NCI-H1417 (cell line): ENCODE data around the gene DIPK1C.
A peak's percentile ranks its signal among the peaks of the same experiment; 100 is the strongest.
"Not testable (repeated sequence)": the region's sequence is repeated elsewhere in the genome, so short reads cannot be mapped to it uniquely, and the experiment has no call there.

Source experiments
- DNase-seq, 3 experiments: peaks; one replicate each; lab custom pipeline; 2025; lab: John Stamatoyannopoulos, UW

Gene DIPK1C

DNA sequence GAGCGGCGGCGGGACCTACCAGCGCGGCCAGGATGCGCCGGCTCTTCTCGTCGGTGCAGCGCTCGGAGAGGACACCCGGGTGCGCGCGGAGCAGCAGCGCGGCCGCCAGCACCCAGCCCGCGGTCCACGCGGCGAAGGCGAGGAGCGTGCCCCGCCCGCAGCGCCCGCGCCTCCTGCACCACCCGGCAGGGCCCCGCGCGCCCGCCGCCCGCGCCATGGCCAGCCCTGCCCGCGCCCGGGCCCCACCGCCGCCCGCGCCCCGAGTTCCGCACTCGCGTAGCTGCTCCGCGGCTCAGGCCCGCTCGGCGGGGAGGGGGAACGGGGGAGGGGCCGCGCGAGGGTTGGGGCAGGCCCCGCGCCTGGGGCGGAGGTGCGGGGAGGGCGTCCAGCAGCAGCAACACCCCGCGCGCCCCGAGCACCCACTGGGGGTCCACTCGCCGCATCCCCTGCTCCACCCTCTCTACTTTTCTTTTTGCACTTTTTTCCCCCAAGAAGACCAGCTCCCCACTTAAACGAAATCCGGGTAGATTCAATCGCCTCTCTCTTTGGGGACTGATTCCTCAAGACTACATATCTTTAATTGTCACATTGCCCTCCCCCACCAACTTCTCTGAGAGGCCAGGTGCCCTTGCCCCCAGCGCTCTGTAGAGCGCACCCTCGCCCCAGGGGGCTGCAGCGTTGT lies at the start of gene DIPK1C:
TSS of gene DIPK1C (minus strand) at position 266 of the 682 bp plus-strand sequence. CDS start at position 217, 49 bp downstream.
- DNase-seq: peak in 2 of 3 experiments; percentile 43 to 62

DNA sequence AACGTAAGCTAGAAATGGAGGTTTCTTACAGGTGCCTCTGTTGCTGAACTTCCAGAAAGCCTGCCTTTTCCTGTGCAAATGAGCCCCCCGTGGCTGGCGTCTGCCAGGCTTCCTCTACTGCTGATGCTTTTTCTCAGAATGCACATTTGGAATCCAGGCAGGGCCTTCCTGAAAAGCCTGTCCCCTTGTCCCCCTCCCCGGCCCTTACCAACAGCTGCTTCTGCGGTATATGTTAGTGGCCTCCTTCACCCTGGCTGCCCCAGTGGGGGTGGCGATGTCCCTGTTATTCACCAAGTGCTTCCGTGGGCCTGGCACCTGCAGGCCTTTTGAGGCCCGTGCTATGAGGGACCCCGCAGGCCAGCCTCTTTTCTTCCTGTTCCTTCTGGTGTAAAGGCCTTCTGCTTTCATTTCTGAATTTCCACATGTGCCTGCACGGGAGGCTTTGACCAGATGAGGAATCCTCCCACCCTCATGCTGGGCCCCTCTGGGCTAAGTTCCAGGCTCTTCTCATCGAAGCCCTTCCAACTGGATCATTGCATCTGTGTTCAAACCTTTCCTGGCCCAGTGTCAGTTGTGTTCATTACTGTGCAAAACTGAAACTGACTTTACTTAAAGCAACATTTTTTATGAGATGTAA lies 49.5 kb upstream of the DIPK1C start:
- no peak for DNase-seq

DNA sequence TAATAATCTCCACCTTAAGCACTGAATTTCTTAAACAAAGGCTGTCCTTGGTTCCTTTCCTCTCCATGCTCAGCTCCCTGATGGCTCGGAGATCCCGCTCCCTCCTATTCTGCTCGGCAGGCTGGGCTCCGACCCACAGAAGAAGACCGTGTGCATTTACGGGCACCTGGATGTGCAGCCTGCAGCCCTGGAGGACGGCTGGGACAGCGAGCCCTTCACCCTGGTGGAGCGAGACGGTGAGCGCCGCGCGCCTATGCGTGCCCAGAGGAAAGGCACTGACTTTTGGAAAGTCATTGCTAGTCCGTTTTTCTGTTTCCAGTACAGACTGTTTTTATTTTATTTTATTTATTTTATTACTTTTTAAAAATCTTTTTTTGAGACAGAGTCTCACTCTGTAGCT lies 48.7 kb upstream of the DIPK1C start:
- DNase-seq: no peak

DNA sequence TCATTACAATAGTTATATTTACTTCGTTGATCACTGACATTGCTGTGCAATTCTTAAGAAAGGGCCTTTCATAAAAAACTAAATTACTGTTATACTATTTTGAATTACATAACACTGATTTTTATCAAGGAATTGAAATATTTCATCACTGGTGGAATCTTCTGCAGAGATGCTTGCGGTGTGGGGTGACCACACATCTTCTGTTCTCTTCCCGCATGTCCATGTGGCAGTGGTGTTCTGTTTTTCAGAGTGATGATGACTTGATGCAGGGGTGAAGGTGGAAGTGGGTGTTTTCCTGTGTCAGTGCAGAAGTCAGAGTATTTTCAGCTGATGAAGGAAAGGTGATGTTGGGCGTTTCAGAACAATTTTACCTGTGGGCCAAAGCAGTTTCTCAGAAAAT lies 46.0 kb upstream of the DIPK1C start:
- no peak for DNase-seq

DNA sequence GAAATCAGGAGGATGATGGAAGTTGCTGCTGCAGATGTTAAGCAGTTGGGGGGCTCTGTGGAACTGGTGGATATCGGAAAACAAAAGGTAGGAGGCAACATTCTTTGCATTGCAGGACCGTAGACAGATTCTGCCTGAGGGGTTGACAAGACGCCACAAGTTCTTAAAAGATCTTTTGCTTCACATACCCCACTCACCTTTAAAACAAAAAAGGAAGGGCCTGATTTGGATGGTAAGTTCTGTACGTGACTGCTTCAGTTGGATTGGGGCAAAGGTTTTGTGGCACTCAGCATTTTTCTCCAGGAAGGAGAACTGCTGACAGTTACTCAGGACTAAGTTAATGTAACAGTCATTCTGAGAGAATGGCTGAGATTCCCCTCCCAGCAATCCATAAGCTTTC lies 44.3 kb upstream of the DIPK1C start:
- no peak for DNase-seq

DNA sequence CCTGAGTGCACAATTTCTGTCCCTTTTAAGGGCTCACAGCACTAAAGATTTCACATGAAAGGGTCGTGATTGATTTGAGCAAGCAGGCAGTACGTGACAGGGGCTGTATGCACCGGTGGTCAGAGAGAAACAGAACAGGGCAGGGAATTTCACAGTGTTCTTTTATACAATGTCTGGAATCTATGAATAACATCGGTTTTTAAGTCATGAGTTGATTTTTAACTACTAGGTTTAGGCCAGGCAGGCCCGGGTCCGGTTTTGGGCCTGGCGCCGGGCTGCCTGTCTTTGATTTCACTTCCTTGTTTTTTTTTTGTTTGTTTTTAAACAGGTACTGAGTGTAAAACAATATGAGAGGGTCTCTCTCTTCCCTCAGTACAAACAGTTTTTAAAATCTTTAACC lies 43.7 kb upstream of the DIPK1C start:
- DNase-seq: not testable (repeated sequence)

DNA sequence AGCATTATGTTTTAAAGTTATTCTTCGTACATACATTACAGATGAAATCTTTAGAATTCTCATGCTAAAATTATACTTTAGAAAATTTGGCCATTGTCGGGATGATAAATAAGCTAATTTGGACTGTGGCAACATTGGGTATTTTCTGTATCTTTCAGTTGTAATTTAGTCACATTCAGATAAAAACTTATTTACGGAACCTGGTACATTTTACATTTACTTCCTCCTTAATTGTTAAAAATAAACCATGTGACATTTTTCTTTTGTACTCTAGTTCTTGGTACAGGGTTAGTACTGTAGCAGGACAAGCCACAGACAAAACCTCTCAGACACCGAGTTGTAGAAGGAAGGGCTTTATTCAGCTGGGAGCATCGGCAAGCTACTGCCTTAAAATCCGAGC lies 43.3 kb upstream of the DIPK1C start:
- DNase-seq: no peak

DNA sequence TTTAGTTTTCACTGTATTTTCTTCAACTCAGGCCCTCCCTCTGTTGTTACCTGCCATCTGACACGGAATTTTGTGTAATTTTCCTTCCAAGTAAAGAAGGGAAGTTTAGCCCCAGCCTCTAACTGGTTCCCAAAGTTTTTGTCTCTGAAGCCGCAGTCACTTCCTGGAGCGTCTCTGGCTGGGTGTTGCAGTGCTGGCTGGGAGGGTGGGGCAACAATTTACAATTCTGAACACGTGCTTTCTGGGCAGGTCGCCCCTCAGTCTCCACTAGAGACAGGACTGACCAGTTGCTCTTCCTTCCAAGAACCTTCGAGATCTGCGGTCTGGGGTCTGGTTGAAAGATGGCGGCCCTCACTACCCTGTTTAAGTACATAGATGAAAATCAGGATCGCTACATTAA lies 42.5 kb upstream of the DIPK1C start:
- DNase-seq: no peak

DNA sequence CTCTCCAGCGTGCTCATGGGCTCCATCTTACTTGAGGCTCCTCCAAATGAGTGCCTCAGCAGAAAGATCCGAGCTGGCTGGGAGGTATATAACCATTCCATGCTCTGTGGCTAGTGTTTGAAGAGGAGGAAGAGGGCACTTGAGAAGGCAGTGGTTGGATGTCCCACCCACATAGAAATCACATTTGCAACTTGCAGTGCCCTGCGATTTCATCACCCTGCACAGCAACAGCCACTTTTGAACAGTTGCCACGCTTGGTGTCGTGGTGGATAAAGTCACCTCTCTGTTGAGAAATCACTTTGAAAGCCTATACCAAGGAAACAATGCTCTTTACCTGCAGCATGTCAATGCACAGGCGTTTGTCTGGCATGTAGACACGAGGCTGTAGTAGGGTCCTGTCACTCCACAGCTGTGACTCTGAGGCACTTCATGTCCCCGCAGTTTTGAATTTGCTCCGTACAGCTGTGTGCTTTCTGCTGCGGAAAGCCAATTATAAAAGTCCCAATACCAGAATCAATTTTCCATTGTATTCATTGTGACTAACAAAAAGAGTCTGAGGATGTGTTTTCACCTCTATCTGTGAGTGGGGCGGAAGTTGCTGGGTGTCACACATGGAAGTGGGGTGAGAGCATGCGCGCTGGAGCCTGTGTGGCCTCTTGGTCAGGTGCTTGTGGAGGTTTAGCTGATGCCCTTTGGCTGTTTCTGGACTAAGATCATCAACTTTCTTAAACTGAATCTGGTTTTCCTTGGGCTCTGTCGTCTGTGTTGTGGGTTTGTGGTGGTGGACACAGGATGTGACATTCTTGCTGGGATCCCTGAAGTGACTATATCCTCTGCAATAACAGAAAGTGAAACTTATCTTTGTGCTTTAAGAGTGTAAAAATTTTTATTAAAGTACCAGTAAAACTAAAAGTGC lies 41.9 kb upstream of the DIPK1C start:
- peak in 1 of 3 experiments; percentile 68 for DNase-seq

DNA sequence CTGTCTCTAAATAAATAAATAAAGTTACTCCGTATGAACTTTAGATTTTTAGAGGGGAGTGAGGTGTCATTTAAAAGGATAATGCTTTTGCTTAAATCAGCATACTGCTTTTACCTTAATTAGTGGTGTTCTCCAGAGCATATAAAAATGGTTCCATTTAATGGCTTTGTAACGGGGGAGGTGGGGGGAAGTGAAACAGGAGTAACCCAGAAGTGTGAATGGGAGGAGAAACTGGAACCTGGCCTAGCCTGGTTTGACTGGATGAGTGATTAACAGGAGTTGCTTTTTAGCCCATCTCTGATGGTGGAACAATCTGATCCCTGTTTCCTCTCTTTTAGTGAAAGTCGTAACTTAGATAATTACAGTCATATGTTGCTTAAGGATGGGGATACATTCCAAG lies 40.7 kb upstream of the DIPK1C start:
- DNase-seq: no peak

DNA sequence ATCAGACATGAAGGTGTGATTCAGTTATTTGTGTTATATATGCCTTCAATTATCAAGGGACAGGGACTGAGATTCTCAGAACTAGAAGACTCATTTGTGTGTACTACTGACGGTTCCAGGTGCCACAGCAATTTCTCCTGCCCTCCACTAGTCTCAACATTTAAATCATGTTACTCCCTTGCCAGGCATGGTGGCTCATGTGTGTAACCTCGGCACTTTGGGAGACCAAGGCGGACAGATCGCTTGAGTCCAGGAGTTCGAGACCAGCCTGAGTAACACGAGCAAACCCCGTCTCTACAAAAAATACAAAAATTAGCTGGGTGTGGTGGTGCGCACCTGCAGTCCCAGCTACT lies 40.2 kb upstream of the DIPK1C start:
- DNase-seq: no peak

DNA sequence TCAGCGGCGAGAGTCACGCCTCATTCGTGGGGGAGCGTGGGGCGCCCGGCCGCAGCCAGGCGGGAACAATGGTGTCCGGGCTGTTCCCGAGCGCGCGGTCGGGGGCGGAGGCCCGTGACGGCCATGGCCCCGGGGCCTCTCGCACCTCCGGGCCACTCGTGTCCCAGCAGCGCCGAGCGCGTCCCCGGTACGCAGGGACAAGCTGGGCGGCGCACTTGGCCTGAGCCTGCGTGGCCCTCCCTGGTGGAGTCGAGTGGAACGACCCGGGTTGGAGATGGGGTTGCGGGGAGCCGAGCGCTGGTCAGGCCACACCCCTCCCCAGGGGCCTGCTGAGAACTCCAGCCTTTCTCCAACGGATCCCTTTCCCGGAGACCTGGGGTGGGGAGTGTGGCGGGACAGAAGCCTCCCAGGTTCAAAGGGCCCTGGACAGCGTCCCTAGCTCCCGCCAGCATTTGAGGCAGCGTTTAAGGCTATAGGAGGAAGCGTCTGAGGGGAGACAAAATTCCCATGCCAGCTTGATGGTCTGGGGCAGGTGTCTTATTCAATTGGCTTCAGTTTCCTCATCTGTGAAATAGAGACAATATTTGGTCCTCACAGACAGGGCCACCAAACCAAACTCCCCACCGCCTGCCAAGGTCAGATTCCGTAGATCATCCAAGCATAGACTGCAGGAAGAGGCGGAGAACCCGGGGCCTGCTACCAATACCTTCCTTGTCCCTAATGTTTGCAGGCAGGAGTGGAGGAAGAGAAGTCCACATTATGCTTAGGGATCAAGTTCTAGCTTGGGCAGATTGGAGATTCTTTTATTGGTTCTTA lies 39.6 kb upstream of the DIPK1C start:
- DNase-seq: peak in 2 of 3 experiments; percentile 19 to 90

DNA sequence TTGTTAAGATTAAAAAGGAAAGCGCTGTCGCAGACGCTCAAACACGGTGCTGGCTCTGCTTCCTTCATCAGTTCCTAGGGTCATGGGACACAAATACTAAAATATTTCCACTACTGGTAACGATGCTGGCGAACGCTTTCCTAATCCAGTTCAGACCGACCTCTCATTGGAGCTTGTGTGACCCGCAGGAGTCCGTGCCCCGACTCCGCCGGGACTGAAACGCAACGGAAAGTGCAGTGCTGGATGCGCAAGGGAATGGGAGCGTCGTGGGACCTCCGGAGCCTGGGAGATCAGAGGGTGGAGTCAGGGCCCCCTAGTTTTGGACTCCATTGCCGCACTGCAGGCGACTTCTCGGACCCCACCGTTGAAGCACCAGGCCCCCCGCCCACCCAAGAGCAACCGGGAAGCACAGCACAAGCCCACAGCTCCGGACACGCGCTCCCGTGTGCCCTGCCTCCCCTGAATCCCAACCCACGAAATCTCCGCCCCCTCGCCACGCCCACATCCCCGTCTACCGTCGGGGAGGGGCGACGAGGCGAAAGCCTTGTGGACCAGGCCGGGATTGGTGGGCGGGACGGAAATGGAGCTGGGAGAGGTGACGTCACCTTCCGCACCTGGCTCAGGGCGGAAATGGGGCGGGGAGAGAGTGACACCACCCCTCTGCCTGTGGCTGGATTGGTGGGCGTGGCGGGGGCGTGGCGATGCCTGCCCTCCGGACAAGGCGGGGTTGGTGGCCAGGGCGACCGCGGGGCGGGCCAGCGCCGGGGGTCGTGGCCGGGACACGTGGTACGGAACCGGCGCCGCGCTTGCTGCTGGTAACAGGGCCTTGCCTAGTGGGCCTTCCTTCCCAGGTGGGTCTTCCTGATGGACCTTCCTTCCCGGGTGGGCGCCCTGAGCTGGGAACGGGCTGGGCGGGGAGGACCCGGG lies 38.7 kb upstream of the DIPK1C start, which contains the start of gene CNDP2:
TSS of gene CNDP2 (plus strand) at position 783 of the 927 bp plus-strand sequence. CDS start 3,611 bp downstream, outside the sequence.
- peak; percentile 98 to 100 (median 100) for DNase-seq

DNA sequence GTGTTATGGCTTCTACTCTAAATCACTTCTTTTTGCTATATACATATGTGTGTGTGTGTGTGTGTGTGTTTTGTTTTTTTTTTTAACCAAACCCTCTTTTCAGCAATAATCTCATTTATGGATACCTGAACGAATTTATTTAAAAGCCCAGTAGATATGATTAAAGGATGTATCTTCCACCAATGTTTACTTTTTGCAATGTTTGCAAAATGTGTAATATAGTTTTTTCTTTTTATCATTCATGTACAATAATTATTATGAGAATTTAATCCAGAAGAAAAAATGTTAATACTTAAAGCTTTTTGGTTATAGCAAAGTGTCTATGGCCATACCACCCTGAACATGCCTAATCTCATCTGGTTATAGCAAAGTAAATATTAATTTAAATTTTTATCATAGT lies 37.4 kb upstream of the DIPK1C start:
- DNase-seq: no peak

DNA sequence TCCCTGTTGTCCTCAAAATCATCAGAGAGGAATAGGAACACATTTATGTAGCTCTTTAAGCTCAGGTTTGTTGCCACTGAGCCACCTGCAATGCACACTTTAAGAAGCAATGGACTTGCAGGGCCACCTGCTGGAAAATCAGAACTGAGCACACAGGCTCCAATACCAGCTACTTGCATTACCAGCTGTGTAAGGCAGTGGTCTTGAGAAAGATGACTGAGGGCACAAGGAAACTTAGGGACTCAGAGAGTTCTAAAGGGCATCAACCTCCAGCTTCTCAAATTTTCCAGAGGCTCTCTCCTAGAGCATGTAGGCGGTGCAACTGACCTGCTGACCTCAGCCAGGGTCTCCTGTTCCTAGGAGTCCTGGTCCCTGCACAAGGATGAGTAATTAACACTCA lies 36.6 kb upstream of the DIPK1C start:
- peak; percentile 25 to 90 (median 71) for DNase-seq

DNA sequence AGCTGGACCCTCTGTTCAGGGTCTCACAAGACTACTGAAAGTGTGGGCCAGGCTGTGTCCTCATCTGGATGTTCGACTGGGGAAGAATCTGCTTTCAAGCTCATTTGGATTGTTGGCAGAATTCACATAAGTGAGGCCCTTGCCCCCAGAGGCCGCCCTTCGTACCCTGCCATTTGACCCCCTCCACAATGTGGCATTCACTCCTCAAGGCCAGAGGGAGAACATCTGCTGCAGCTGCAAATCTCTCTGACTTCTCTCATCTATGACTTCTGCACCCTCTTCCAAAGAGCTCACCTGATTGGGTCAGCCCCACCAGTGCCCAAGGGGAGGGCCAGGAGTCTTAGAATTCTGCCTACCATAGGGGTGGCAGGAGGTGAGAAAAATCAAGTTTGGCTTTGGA lies 35.2 kb upstream of the DIPK1C start:
- DNase-seq: no peak

DNA sequence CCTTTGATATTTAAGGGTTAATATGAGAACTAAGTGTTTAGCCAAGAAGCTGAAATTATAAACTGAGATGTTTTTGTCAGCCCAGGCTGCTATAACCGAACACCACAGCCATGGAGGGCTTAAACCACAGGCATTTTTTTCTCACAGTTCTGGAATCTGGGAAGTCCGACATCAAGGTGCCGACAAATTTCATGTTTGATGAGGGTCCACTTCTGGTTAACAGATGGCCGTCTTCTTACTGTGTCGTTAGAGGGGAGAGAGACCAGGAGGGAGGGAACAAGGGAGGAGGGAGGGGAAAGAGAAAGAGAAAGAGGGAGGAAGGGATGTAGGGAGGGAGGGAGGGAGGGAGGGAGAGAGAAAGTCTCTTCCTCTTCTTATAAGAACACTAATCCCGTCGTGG lies 32.6 kb upstream of the DIPK1C start:
- DNase-seq: no peak

DNA sequence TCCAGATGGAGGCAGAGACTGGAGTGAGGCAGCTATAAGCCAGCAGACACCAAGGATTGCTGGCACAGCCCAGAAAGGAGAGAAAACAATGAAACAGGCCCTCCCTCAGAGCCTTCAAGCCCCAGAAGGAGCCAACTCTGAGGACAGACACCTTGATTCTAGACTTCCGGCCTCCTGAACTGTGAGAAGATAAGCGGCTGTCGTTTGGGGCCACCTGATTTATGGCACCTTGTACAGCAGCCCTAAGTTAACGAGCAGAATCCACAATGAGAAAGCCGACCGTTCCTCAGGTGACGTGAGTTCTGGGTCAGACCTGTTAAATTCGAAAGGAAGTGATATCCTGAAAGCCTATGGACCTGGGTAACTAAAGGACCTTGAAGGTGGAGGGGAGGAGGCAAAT lies 31.8 kb upstream of the DIPK1C start:
- DNase-seq: no peak

DNA sequence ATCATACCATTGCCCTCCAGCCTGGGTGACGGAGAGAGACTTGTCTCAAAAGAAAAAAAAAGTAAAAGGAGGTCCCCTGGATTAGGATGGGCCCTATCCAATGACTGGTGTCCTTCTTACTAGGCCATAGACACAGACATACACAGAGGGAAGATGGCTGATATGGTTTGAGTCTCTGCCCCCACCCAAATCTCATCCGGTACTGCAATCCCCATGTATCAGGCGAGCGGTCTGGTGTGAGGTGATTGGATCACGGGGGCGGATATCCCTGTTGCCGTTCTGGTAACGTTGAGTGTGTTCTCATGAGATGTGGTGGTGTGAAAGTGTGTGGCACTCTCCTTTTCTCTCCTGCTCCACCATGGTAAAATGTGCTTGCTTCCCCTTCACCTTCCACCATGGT lies 31.2 kb upstream of the DIPK1C start:
- no peak for DNase-seq

DNA sequence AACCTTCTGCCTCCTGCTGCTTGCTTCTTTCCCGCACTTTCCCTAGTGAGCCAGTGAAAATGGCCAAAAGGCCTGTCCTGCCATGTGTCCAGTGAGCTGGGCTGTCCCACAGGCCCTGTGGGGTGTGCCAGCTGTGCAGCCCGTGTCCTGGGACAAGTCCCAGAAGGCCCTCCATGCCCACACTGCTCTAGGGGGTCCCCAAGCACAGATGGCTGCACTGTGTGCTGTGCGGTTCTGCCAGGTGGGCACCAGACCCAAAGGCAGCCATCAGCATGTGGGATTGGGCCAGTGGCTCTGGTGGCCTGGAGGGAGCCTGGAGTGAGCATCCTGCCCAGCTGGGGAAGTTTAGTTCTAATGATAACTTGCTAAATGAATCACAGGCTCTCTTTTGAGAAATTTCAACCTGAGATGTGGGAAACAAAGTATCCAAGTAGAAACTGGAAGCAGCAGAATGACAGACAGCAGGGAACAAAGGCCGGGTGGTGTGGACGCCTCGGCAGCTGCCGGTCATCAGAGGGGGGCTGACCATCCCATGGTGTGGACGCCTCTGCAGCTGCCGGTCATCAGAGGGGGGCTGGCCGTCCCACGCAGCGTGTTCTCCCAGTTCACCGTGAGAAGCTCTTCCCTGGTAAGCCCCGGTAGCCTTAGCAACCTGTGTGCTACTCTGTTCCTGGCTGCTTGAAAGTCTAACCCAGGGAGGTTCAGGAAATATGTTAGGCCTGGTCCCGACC lies 29.2 kb upstream of the DIPK1C start:
- peak in 2 of 3 experiments; percentile 17 to 56 for DNase-seq
